A549 (cell line): ENCODE measurements around the gene OGFR. TPM values are rescaled to one million over a fixed set of nuclear protein-coding genes. Genes with fewer than 3 reads are reported as not detected.

Experiments
- ATAC-seq, 2 experiments: fragments of 200-7000 bp in 1 of 2; fragments of >200 bp in 1 of 2; cut with Nextera tagmentation in 1 of 2; cut with Tn5 transposase in 1 of 2; 3 replicates each; pipeline versions ENCODE4 v1.8.0 to v1.9.1; 2018 to 2020; ENCODE audit warnings: mild to moderate bottlenecking in 1 of 2, moderate library complexity in 1 of 2
- CTCF ChIA-PET: fragments of 300-600 bp; sonication (Branson Sonifier 250); formaldehyde crosslinking; extraction: SDS; loops from one replicate; lab custom pipeline; 2021; ENCODE audit warnings: antibody characterized with exemption, inconsistent platforms; lab: Yijun Ruan, JAX
- POLR2A ChIA-PET: fragments of 350-600 bp; formaldehyde crosslinking; extraction: SDS; loops from one replicate; lab custom pipeline; 2021; ENCODE audit warnings: antibody characterized with exemption, inconsistent platforms; lab: Yijun Ruan, JAX
- DNase-seq, 2 experiments: peaks; one replicate each; pipeline versions ENCODE4 v3.0.0 to v3.0.0-alpha.2; 2011 to 2016; ENCODE audit warnings: low read depth in 1 of 2, low spot score in 1 of 2
- FAIRE-seq: peaks from 2 replicates; lab custom pipeline; 2011; peaks lifted over from hg19 to GRCh38; lab: Jason Lieb, UNC
- H3K27ac ChIP-seq, 2 experiments: fragments of >200 bp; sonication (Bioruptor Twin); formaldehyde crosslinking; 3 replicates each; pipeline ENCODE4 v1.5.1; 2016 to 2017
- H3K4me1 ChIP-seq: fragments of >200 bp; sonication (Bioruptor Twin); formaldehyde crosslinking; 3 replicates; pipeline ENCODE4 v1.6.1; 2016
- H3K4me2 ChIP-seq: fragments of >200 bp; sonication (Bioruptor Twin); formaldehyde crosslinking; 3 replicates; pipeline ENCODE4 v1.6.1; 2016
- H3K4me3 ChIP-seq: fragments of >200 bp; sonication (Bioruptor Twin); formaldehyde crosslinking; 3 replicates; pipeline ENCODE4 v1.5.1; 2016
- H3K9me3 ChIP-seq: fragments of >200 bp; sonication (Bioruptor Twin); formaldehyde crosslinking; 3 replicates; pipeline ENCODE4 v1.6.1; 2016
- BHLHE40 ChIP-seq: IDR thresholded peaks from 2 replicates; pipeline ENCODE4 v1.6.1; 2012; ENCODE audit warnings: low read depth, low read length, inconsistent platforms
- EP300 ChIP-seq, 2 experiments: fragments of >200 bp; sonication (Bioruptor Twin); formaldehyde crosslinking; IDR thresholded peaks; 2 replicates in 1 of 2; 3 replicates in 1 of 2; pipeline ENCODE4 v1.6.1; 2016 to 2017
- ESRRA ChIP-seq: fragments of 150-350 bp; IDR thresholded peaks from 2 replicates; pipeline ENCODE4 v1.6.1; 2014; ENCODE audit warnings: mild to moderate bottlenecking, low read length, borderline replicate concordance
- FOXS1 ChIP-seq: fragments of 250-450 bp; sonication (Bioruptor Pico); IDR thresholded peaks from 2 replicates; pipeline ENCODE4 v1.5.0; 2020; ENCODE audit warnings: mild to moderate bottlenecking, moderate library complexity
- HDAC2 ChIP-seq: fragments of 200-600 bp; sonication (generic); IDR thresholded peaks from 2 replicates; pipeline ENCODE4 v1.6.1; 2016
- HEYL ChIP-seq: fragments of 250-450 bp; sonication (Bioruptor Pico); IDR thresholded peaks from 2 replicates; pipeline ENCODE4 v1.8.0; 2021; ENCODE audit warnings: mild to moderate bottlenecking, moderate library complexity
- HOXB5 ChIP-seq: fragments of 250-450 bp; sonication (Bioruptor Pico); IDR thresholded peaks from 2 replicates; pipeline ENCODE4 v1.5.0; 2020; ENCODE audit warnings: mild to moderate bottlenecking, moderate library complexity
- JUN ChIP-seq, 2 experiments: fragments of >200 bp; sonication (Bioruptor Twin); formaldehyde crosslinking; IDR thresholded peaks; 2 replicates in 1 of 2; 3 replicates in 1 of 2; pipeline ENCODE4 v1.6.1; 2016 to 2017
- JUNB ChIP-seq: fragments of >200 bp; sonication (Bioruptor Twin); formaldehyde crosslinking; IDR thresholded peaks from 2 replicates; pipeline ENCODE4 v1.6.1; 2016
- NPAS2 ChIP-seq: fragments of 250-450 bp; sonication (Bioruptor Pico); IDR thresholded peaks from 2 replicates; pipeline ENCODE4 v1.8.0; 2022; ENCODE audit warnings: mild to moderate bottlenecking, moderate library complexity, borderline replicate concordance
- PHF8 ChIP-seq: fragments of 200-600 bp; sonication (generic); IDR thresholded peaks from 2 replicates; pipeline ENCODE4 v1.6.1; 2016; ENCODE audit warnings: low read depth, mild to moderate bottlenecking, antibody characterized with exemption, moderate library complexity, borderline replicate concordance
- RNF2 ChIP-seq: fragments of 200-600 bp; sonication (generic); IDR thresholded peaks from 2 replicates; pipeline ENCODE4 v1.6.1; 2016; ENCODE audit warnings: low read depth, mild to moderate bottlenecking, antibody characterized with exemption, moderate library complexity, borderline replicate concordance
- SREBF2 ChIP-seq: fragments of 450-650 bp; IDR thresholded peaks from 2 replicates; pipeline ENCODE4 v1.6.1; 2014; ENCODE audit warnings: mild to moderate bottlenecking, moderate library complexity
- ZC3H11A ChIP-seq: fragments of 450-650 bp; IDR thresholded peaks from 2 replicates; pipeline ENCODE4 v1.6.1; 2014; ENCODE audit warnings: antibody characterized with exemption, mild to moderate bottlenecking
- ZFP36 ChIP-seq: fragments of 450-650 bp; IDR thresholded peaks from 2 replicates; pipeline ENCODE4 v1.6.1; 2014; ENCODE audit warnings: borderline replicate concordance; ENCODE audit not compliant: partially characterized antibody
- ZNF302 ChIP-seq: fragments of 250-450 bp; sonication (Bioruptor Pico); IDR thresholded peaks from 2 replicates; pipeline ENCODE4 v1.9.0; 2021; ENCODE audit warnings: inconsistent platforms, mild to moderate bottlenecking, moderate library complexity
- WGBS: methylation state at CpG from one replicate; pipeline ENCODE4 v1.1.6; 2017; ENCODE audit errors: missing lambda C conversion rate; 5-methylcytosine and 5-hydroxymethylcytosine counted together
- polyA plus RNA-seq, 4 experiments: library from polyadenylated mRNA; depleted of rRNA in 3 of 4; stranded (reverse); fragments of >200 nt; fragmentation: RNase III in 1 of 4; extraction: RNeasy Plus Mini Kit Qiagen cat#74134 plus additional on column Dnase treatment in 1 of 4; gene quantifications; 2 replicates in 3 of 4; 3 replicates in 1 of 4; pipeline ENCODE4 v1.2.3, GENCODE V29; 2011 to 2017
- TF ChIP-seq, protein P1 (sequence below): fragments of 250-450 bp; sonication (Bioruptor Pico); IDR thresholded peaks from 2 replicates; pipeline ENCODE4 v1.5.0; 2020; ENCODE audit warnings: low read depth, mild to moderate bottlenecking, moderate library complexity
- TF ChIP-seq, protein P2 (sequence below): fragments of >200 bp; sonication (Bioruptor Twin); formaldehyde crosslinking; IDR thresholded peaks from 3 replicates; pipeline ENCODE4 v1.5.1; 2016
- TF ChIP-seq, protein P3 (sequence below): IDR thresholded peaks from 2 replicates; pipeline ENCODE4 v1.6.1; 2012; ENCODE audit warnings: low read depth, borderline replicate concordance
- TF ChIP-seq, protein P4 (sequence below): fragments of 200-600 bp; sonication (generic); IDR thresholded peaks from 2 replicates; pipeline ENCODE4 v1.6.1; 2016; ENCODE audit warnings: antibody characterized with exemption, mild to moderate bottlenecking, moderate library complexity
- TF ChIP-seq, protein P5 (sequence below): IDR thresholded peaks from 2 replicates; pipeline ENCODE4 v1.6.1; 2012

OGFR gene
- polyA plus RNA-seq, 2 of the 4 experiments (the other 2 are of a cell fraction), result 15.9 to 35.6 TPM

DNA sequence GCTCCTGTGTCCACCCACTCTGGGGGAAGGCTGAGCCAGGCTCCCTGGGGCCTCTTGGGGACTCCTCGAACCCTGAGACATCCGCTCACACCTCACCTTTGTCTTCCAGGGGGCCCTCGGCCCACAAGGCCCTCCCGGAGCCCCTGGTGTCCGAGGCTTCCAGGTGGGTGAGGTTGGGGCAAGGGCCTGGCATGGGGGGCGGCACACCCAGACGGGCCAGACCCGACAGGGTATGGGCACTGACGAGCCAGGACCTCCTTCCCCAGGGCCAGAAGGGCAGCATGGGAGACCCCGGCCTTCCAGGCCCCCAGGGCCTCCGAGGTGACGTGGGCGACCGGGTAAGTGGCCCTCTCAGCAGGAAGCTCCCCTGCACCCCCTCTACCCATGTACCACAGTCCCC lies 25.6 kb downstream of the OGFR start:
- Histone ChIP-seq H3K4me3 (no peak overlapping the region), H3K4me2 (no peak overlapping the region), H3K27ac (0 out of 6 replicates have a peak overlapping the region, but pooled peaks of 1 of the 2 experiments have one; percentile 61), H3K4me1 (peaks cover 16% of the 10 kb centered on the region; the same call in 2 of the 3 replicates), H3K9me3 (no peaks in the 10 kb centered on the region)
- 87% methylated on average over 14 of the region's 14 CpGs for WGBS
- CTCF ChIA-PET, result no interaction called here
- POLR2A ChIA-PET, result no interaction called here
- no peak for ATAC-seq
- TF ChIP-seq, protein P1, sequence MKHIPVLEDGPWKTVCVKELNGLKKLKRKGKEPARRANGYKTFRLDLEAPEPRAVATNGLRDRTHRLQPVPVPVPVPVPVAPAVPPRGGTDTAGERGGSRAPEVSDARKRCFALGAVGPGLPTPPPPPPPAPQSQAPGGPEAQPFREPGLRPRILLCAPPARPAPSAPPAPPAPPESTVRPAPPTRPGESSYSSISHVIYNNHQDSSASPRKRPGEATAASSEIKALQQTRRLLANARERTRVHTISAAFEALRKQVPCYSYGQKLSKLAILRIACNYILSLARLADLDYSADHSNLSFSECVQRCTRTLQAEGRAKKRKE (CRISPR knock-in tag), result no peak
- TF ChIP-seq, protein P2, sequence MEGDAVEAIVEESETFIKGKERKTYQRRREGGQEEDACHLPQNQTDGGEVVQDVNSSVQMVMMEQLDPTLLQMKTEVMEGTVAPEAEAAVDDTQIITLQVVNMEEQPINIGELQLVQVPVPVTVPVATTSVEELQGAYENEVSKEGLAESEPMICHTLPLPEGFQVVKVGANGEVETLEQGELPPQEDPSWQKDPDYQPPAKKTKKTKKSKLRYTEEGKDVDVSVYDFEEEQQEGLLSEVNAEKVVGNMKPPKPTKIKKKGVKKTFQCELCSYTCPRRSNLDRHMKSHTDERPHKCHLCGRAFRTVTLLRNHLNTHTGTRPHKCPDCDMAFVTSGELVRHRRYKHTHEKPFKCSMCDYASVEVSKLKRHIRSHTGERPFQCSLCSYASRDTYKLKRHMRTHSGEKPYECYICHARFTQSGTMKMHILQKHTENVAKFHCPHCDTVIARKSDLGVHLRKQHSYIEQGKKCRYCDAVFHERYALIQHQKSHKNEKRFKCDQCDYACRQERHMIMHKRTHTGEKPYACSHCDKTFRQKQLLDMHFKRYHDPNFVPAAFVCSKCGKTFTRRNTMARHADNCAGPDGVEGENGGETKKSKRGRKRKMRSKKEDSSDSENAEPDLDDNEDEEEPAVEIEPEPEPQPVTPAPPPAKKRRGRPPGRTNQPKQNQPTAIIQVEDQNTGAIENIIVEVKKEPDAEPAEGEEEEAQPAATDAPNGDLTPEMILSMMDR, result no peak
- TF ChIP-seq, protein P3, sequence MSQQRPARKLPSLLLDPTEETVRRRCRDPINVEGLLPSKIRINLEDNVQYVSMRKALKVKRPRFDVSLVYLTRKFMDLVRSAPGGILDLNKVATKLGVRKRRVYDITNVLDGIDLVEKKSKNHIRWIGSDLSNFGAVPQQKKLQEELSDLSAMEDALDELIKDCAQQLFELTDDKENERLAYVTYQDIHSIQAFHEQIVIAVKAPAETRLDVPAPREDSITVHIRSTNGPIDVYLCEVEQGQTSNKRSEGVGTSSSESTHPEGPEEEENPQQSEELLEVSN, result no peak
- no peak for TF ChIP-seq HDAC2
- TF ChIP-seq ZFP36, result no peak
- TF ChIP-seq HEYL (CRISPR knock-in tag), result no peak
- no peak for TF ChIP-seq RNF2
- TF ChIP-seq SREBF2, result no peak
- TF ChIP-seq JUN (IDR thresholded peaks at IDR 0.05), result no peak
- no peak for TF ChIP-seq FOXS1 (CRISPR knock-in tag)
- no peak for TF ChIP-seq BHLHE40
- no peak for TF ChIP-seq ZC3H11A
- no peak for TF ChIP-seq ESRRA
- FAIRE-seq, result no peak
- no peak for DNase-seq

DNA sequence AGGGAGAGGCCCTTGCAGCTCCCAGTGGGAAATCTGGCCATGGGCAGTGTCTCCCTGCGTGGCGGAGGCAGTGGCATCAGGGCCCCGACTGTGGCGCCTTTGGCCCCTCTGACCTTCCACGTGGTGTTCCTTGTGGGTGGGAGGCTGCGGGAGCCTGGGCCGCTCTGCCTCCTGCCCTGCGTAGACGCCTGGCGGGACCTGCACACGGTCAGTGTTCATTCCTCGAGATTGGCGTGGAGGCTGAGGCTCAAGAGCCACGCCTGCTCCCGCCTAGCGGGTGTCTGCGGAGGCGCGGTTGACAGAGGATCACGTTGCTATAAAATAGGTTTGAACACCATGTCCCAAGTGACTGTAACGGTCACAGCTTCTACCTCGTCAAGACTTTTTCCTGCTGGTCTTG lies 26.2 kb downstream of the OGFR start:
- FAIRE-seq (no peak), DNase-seq (no peak), ATAC-seq (no peak)
- no peak for TF ChIP-seq HDAC2
- no peak for TF ChIP-seq NPAS2
- no peak overlapping the region for H3K4me2 ChIP-seq
- 0 out of 6 replicates have a peak overlapping the region, but pooled peaks of 1 of the 2 experiments have one; percentile 4 for H3K27ac ChIP-seq
- whole genome bisulfite sequencing, result 90% methylated on average over 13 of the region's 22 CpGs
- ChIA-PET CTCF (interaction anchor here (0.6 kb wide), 1 partner anchor 8 kb away, joined by 3 read pairs; no protein-coding TSS in a partner anchor), POLR2A (no interaction called here)
- no peak overlapping the region for H3K4me3 ChIP-seq
- H3K9me3 ChIP-seq, result no peaks in the 10 kb centered on the region
- peaks cover 16% of the 10 kb centered on the region; the same call in 2 of the 3 replicates for H3K4me1 ChIP-seq

DNA sequence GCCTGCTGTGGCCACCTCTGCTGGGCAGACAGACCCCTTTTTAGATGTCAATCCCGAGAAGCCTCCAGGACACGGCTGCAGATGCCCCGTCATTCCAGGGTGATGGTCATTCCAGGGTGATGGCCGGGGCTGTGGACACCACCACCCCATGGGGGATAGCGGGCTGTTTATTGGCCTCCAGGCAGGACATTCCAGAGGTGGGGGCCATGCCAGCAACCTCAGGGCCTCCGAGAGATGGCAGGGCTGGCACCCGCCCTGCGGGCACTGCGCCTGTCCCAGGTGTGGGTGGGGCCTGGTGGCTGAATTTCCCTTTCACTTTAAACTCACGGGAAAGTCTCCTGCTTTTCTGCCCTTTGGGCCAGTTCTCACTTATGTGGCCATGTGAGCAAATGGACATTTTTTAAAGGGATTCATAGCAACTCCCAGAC lies 26.7 kb downstream of the OGFR start:
- H3K4me2 ChIP-seq, result no peak overlapping the region
- WGBS, result 84% methylated on average over 9 of the region's 10 CpGs
- CTCF ChIA-PET, result interaction anchor here (1.9 kb wide), 1 partner anchor 10 kb away, joined by 4 read pairs; no protein-coding TSS in a partner anchor

DNA sequence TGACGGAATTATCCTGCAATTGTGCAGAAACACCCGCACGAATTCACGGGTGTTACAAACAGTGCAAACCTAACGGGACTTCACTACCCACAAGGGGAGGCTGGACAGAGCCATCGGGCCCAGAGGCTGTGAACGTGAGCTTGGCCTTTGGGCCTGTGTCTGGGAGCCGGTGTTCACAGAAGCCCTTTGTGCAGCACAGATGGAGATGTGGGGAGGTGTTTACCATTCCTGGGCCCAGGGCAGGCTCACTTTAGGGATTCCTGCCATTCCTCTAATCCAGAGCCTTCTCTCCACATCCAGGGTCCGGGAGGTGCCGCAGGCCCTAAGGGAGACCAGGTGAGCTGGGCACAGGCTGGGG lies 27.2 kb downstream of the OGFR start:
- no peaks in the 10 kb centered on the region for H3K9me3 ChIP-seq
- DNase-seq (no peak), ATAC-seq (peak in 1 of 2 experiments; percentile 26; a peak in 3 of 6 replicates), FAIRE-seq (no peak)
- H3K4me2 ChIP-seq, result no peak overlapping the region
- WGBS, result 84% methylated on average over 10 of the region's 10 CpGs
- peaks cover 16% of the 10 kb centered on the region; the same call in 2 of the 3 replicates for H3K4me1 ChIP-seq
- no peak overlapping the region for H3K4me3 ChIP-seq
- peak overlapping the region in 1 of 2 experiments; percentile 24; a peak in 1 of 6 replicates for H3K27ac ChIP-seq
- ChIA-PET CTCF (interaction anchor here (1.0 to 1.9 kb wide), 5 partner anchors 9 to 177 kb away, joined by 4 to 7 read pairs (median 4); no protein-coding TSS in a partner anchor), POLR2A (no interaction called here)
- TF ChIP-seq, protein P4, sequence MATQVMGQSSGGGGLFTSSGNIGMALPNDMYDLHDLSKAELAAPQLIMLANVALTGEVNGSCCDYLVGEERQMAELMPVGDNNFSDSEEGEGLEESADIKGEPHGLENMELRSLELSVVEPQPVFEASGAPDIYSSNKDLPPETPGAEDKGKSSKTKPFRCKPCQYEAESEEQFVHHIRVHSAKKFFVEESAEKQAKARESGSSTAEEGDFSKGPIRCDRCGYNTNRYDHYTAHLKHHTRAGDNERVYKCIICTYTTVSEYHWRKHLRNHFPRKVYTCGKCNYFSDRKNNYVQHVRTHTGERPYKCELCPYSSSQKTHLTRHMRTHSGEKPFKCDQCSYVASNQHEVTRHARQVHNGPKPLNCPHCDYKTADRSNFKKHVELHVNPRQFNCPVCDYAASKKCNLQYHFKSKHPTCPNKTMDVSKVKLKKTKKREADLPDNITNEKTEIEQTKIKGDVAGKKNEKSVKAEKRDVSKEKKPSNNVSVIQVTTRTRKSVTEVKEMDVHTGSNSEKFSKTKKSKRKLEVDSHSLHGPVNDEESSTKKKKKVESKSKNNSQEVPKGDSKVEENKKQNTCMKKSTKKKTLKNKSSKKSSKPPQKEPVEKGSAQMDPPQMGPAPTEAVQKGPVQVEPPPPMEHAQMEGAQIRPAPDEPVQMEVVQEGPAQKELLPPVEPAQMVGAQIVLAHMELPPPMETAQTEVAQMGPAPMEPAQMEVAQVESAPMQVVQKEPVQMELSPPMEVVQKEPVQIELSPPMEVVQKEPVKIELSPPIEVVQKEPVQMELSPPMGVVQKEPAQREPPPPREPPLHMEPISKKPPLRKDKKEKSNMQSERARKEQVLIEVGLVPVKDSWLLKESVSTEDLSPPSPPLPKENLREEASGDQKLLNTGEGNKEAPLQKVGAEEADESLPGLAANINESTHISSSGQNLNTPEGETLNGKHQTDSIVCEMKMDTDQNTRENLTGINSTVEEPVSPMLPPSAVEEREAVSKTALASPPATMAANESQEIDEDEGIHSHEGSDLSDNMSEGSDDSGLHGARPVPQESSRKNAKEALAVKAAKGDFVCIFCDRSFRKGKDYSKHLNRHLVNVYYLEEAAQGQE, result no peak
- TF ChIP-seq HOXB5 (CRISPR knock-in tag), result no peak
- TF ChIP-seq JUNB, result no peak
- no peak for TF ChIP-seq ZNF302
- no peak for TF ChIP-seq RNF2
- no peak for TF ChIP-seq EP300 (IDR thresholded peaks at IDR 0.05)
- TF ChIP-seq, protein P3, result no peak
- TF ChIP-seq, protein P5, sequence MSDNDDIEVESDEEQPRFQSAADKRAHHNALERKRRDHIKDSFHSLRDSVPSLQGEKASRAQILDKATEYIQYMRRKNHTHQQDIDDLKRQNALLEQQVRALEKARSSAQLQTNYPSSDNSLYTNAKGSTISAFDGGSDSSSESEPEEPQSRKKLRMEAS, result no peak

More for the DNA sequence above, 26.7 kb downstream of the OGFR start:
- DNase-seq (no peak), FAIRE-seq (no peak), ATAC-seq (no peak)
- no peak overlapping the region for H3K4me3 ChIP-seq
- no peak for TF ChIP-seq PHF8
- no peak for TF ChIP-seq SREBF2
- H3K4me1 ChIP-seq, result peaks cover 16% of the 10 kb centered on the region; the same call in 2 of the 3 replicates
- no peak overlapping the region for H3K27ac ChIP-seq
- POLR2A ChIA-PET, result no interaction called here
- no peaks in the 10 kb centered on the region for H3K9me3 ChIP-seq
